HepG2 (cell line): ENCODE data around the gene TUBA4B. TPM values are rescaled to one million over a fixed set of nuclear protein-coding genes. Genes with fewer than 3 reads are reported as not detected.
A peak's percentile ranks its signal among the peaks of the same experiment; 100 is the strongest.

Experiments
- ETS1 ChIP-seq: sonication (generic); formaldehyde crosslinking; IDR thresholded peaks from 2 replicates; pipeline ENCODE4 v1.4.0; 2020; ENCODE audit warnings: missing genetic modification reagents
- NBN ChIP-seq: fragments of 450-650 bp; conservative IDR thresholded peaks from 2 replicates; pipeline ENCODE4 v1.6.1; 2017
- SMAD9 ChIP-seq: sonication (generic); formaldehyde crosslinking; IDR thresholded peaks from 2 replicates; pipeline ENCODE4 v1.5.1; 2020; ENCODE audit warnings: mild to moderate bottlenecking, missing genetic modification reagents
- SOX5 ChIP-seq: IDR thresholded peaks from 2 replicates; pipeline ENCODE4 v1.6.1; 2016; ENCODE audit warnings: borderline replicate concordance
- ZBTB37 ChIP-seq: sonication (generic); formaldehyde crosslinking; IDR thresholded peaks from 2 replicates; pipeline ENCODE4 v1.4.0; 2020; ENCODE audit warnings: mild to moderate bottlenecking, missing genetic modification reagents
- ZNF451 ChIP-seq: sonication (generic); formaldehyde crosslinking; IDR thresholded peaks from 2 replicates; pipeline ENCODE4 v1.5.0; 2020; ENCODE audit warnings: mild to moderate bottlenecking, missing genetic modification reagents
- ZNF598 ChIP-seq: sonication (generic); formaldehyde crosslinking; IDR thresholded peaks from 2 replicates; pipeline ENCODE4 v1.5.1; 2020; ENCODE audit warnings: mild to moderate bottlenecking, missing genetic modification reagents, borderline replicate concordance
- ZNF776 ChIP-seq: sonication (generic); formaldehyde crosslinking; IDR thresholded peaks from 2 replicates; pipeline ENCODE4 v1.4.0; 2020; ENCODE audit warnings: mild to moderate bottlenecking, missing genetic modification reagents
- ZNF878 ChIP-seq: sonication (generic); formaldehyde crosslinking; IDR thresholded peaks from 2 replicates; pipeline ENCODE4 v1.8.1; 2023; ENCODE audit warnings: mild to moderate bottlenecking, missing genetic modification reagents, moderate library complexity
- ZNF891 ChIP-seq: sonication (generic); formaldehyde crosslinking; IDR thresholded peaks from 2 replicates; pipeline ENCODE4 v1.5.0; 2020; ENCODE audit warnings: mild to moderate bottlenecking, missing genetic modification reagents
- polyA plus RNA-seq, 8 experiments: library from polyadenylated mRNA; depleted of rRNA in 3 of 8; stranded (reverse) in 7 of 8; unstranded in 1 of 8; fragments of >200 nt; fragmentation: Illumina TruSeq in 4 of 8; extraction: Trizol in 4 of 8; gene quantifications; 2 replicates each; pipeline versions ENCODE4 v1.2.1 to v1.2.3, GENCODE V29; 2011 to 2016; ENCODE audit warnings: low read depth in 4 of 8, missing spikeins in 1 of 8, mixed read lengths in 1 of 8; ENCODE audit not compliant: insufficient read depth in 1 of 8
- total RNA-seq, 5 experiments: library from RNA; depleted of rRNA; stranded (reverse); fragments of >200 nt; fragmentation: Illumina TruSeq; extraction: Trizol; gene quantifications; 2 replicates each; pipeline ENCODE4 v1.2.3, GENCODE V29; 2016; ENCODE audit warnings: low read depth in 1 of 5
- TF ChIP-seq, protein P1 (sequence below): sonication (generic); formaldehyde crosslinking; IDR thresholded peaks from 2 replicates; pipeline ENCODE4 v1.8.1; 2023; ENCODE audit warnings: missing genetic modification reagents, mild to moderate bottlenecking, borderline replicate concordance

The TUBA4B gene
- total and polyA plus RNA-seq, 2 of the 13 experiments (the other 11 are each of a cell fraction or from before 2014, with no cell fraction given): 0.18 to 0.22 TPM

DNA sequence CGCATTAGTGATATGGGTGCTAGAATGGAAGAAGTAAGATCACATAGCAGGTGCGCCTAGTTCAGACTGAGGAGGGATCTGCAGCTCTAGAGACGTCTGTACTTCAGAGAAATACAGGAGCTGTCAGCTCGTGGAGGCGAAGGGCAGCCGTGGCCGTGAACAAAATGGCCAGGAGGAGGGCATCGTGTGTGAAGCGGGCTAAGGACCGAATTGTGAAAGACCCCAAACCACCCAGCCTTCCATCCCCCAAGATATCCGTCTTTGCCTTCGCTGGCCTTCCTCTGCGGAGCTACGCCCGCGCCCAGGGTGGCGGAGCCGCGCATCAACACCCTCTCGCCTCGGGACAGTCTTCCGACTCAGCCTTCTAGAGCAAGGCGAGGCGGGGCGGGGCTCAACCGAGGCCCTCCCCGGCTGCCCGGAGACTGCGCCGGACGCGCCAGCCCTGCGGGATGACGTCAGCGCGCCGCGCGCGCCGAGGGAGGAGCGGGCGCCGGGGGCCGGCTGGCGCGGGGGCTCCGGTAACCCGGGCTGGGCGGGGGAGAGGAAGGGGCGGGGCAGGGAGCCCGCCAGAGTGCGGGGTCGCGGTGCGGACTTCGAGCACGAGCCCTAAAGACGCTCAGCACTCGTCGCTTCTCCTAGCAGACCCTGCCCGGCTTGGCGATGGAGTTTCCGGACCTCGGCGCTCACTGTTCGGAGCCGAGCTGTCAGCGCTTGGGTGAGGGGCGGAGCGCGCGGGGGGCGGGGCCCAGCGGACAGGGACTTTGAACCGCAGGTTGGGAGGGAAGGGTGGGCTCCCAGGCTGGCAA, 46.5 kb upstream of the TUBA4B start, which contains the start of gene ZFAND2B (continued):
- TF ChIP-seq ZNF891 (CRISPR knock-in tag): peak; percentile 77; the same call in 1 of the 2 replicates
- peak; percentile 72; the same call in 1 of the 2 replicates for TF ChIP-seq ETS1
- no peak for TF ChIP-seq SOX5
- TF ChIP-seq SMAD9 (CRISPR knock-in tag): peak; percentile 42; the same call in 1 of the 2 replicates
- TF ChIP-seq, protein P1, sequence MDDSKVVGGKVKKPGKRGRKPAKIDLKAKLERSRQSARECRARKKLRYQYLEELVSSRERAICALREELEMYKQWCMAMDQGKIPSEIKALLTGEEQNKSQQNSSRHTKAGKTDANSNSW (CRISPR knock-in tag): no peak
- no peak for TF ChIP-seq ZBTB37
- TF ChIP-seq NBN: no peak
- peak; percentile 75; the same call in 1 of the 2 replicates for TF ChIP-seq ZNF451 (CRISPR knock-in tag)
- TF ChIP-seq ZNF776 (CRISPR knock-in tag): peak; percentile 73; the same call in 1 of the 2 replicates
- peak; percentile 55; the same call in 1 of the 2 replicates for TF ChIP-seq ZNF598 (CRISPR knock-in tag)
- no peak for TF ChIP-seq ZNF878 (CRISPR knock-in tag)
